HCT116 (cell line): Measurements from ENCODE around the gene PKNOX2. TPM values are rescaled to one million over a fixed set of nuclear protein-coding genes. Genes with fewer than 3 reads are reported as not detected.

Experiments used
- ATAC-seq: fragments of 200-7000 bp; cut with Tn5 transposase; 2 replicates; pipeline ENCODE4 v1.9.1; 2020; ENCODE audit warnings: mild to moderate bottlenecking, moderate library complexity
- BruUV-seq: library from RNA; stranded (reverse); fragments of 400-500 nt; replicated peaks from 2 replicates; lab custom pipeline; 2021; lab: Mats Ljungman, UMichigan
- CTCF ChIA-PET: fragments of 300-600 bp; sonication (Branson Sonifier 250); formaldehyde crosslinking; loops from one replicate; lab custom pipeline; 2021; ENCODE audit warnings: antibody characterized with exemption; lab: Charles Lee
- POLR2A ChIA-PET: fragments of 300-600, 350-600 bp; sonication (Branson Sonifier 250); formaldehyde crosslinking; loops from one replicate; lab custom pipeline; 2021; ENCODE audit warnings: antibody characterized with exemption; lab: Charles Lee
- RAD21 ChIA-PET, 2 experiments: fragments of 300-600 bp; sonication (Branson Sonifier 250); formaldehyde crosslinking; loops; one replicate each; lab custom pipeline; 2023; ENCODE audit warnings: low total read pairs in 2 of 2; ENCODE audit not compliant: uncharacterized antibody in 2 of 2, unreplicated experiment in 2 of 2, low non-redundant PET in 1 of 2; lab: Charles Lee
- DNase-seq: peaks from one replicate; pipeline ENCODE4 v3.0.0-alpha.2; 2010; ENCODE audit warnings: low read depth, low spot score
- H2AFZ ChIP-seq: fragments of 200-600 bp; shearing (Covaris generic), sonication (generic); 2 replicates; pipeline ENCODE4 v1.6.1; 2017; ENCODE audit warnings: low read depth, mixed run types, mixed read lengths, antibody characterized with exemption, low read length; ENCODE audit not compliant: poor library complexity, severe bottlenecking
- H3K27ac ChIP-seq: 2 replicates; pipeline ENCODE4 v1.5.1; 2012; ENCODE audit warnings: low read depth, low read length
- H3K27me3 ChIP-seq: fragments of 200-600 bp; sonication (generic); 2 replicates; pipeline ENCODE4 v1.6.1; 2016; ENCODE audit warnings: mixed run types, low read length, mixed read lengths; ENCODE audit not compliant: insufficient read depth
- H3K36me3 ChIP-seq, 2 experiments: fragments of 200-500 bp in 1 of 2; fragments of 200-600 bp in 1 of 2; sonication (Bioruptor generic) in 1 of 2; sonication (generic) in 1 of 2; 2 replicates each; pipeline versions ENCODE4 v1.5.1 to v1.6.1; 2014 to 2016; ENCODE audit warnings: low read length in 2 of 2, inconsistent platforms in 1 of 2, mixed read lengths in 1 of 2, mixed run types in 1 of 2; ENCODE audit not compliant: insufficient read depth in 2 of 2, control insufficient read depth in 1 of 2
- H3K4me1 ChIP-seq, 2 experiments: fragments of 200-600 bp in 1 of 2; sonication (generic) in 1 of 2; 2 replicates each; pipeline versions ENCODE4 v1.5.1 to v1.6.1; 2012 to 2017; ENCODE audit warnings: low read length in 2 of 2, inconsistent platforms in 1 of 2, mild to moderate bottlenecking in 1 of 2, mixed read lengths in 1 of 2, mixed run types in 1 of 2, moderate library complexity in 1 of 2; ENCODE audit not compliant: insufficient read depth in 2 of 2, control insufficient read depth in 1 of 2
- H3K4me2 ChIP-seq: fragments of 200-600 bp; sonication (generic); 2 replicates; pipeline ENCODE4 v1.6.1; 2017; ENCODE audit warnings: mixed run types, low read length, mixed read lengths
- H3K4me3 ChIP-seq, 2 experiments: fragments of 200-600 bp in 1 of 2; sonication (generic) in 1 of 2; replicated peaks in 1 of 2; 2 replicates each; pipeline ENCODE4 v1.5.1; 2011 to 2016; ENCODE audit warnings: low read length in 2 of 2, control low read depth in 1 of 2, low read depth in 1 of 2, mild to moderate bottlenecking in 1 of 2, mixed read lengths in 1 of 2, mixed run types in 1 of 2
- H3K79me2 ChIP-seq: fragments of 200-600 bp; sonication (generic); 2 replicates; pipeline ENCODE4 v1.6.1; 2017; ENCODE audit warnings: mild to moderate bottlenecking, mixed run types, low read length, moderate library complexity, mixed read lengths; ENCODE audit not compliant: insufficient read depth
- H3K9ac ChIP-seq: fragments of 200-600 bp; sonication (generic); 2 replicates; pipeline ENCODE4 v1.6.1; 2016; ENCODE audit warnings: low read length, mixed read lengths
- H3K9me2 ChIP-seq: fragments of 200-600 bp; sonication (generic), shearing (Covaris generic); 2 replicates; pipeline ENCODE4 v1.6.1; 2017; ENCODE audit warnings: mixed run types, mild to moderate bottlenecking, moderate library complexity; ENCODE audit not compliant: insufficient read depth
- H3K9me3 ChIP-seq, 2 experiments: fragments of 200-500 bp in 1 of 2; fragments of 200-600 bp in 1 of 2; sonication (Bioruptor generic) in 1 of 2; sonication (generic) in 1 of 2; 2 replicates each; pipeline ENCODE4 v1.6.1; 2014 to 2017; ENCODE audit warnings: low read length in 2 of 2, mixed read lengths in 2 of 2, inconsistent platforms in 1 of 2, low read depth in 1 of 2, mild to moderate bottlenecking in 1 of 2, mixed run types in 1 of 2, moderate library complexity in 1 of 2; ENCODE audit not compliant: control insufficient read depth in 1 of 2, insufficient read depth in 1 of 2
- H4K20me1 ChIP-seq: fragments of 200-600 bp; sonication (generic), shearing (Covaris generic); 2 replicates; pipeline ENCODE4 v1.6.1; 2017; ENCODE audit warnings: mixed run types, mild to moderate bottlenecking, moderate library complexity; ENCODE audit not compliant: insufficient read depth
- ATF3 ChIP-seq: IDR thresholded peaks from 2 replicates; pipeline ENCODE4 v1.6.1; 2012
- CBX3 ChIP-seq: IDR thresholded peaks from 2 replicates; pipeline ENCODE4 v1.6.1; 2012; ENCODE audit warnings: low read depth
- CTCF ChIP-seq, 3 experiments: fragments of 200-600 bp in 1 of 3; sonication (generic) in 1 of 3; IDR thresholded peaks in 2 of 3; conservative IDR thresholded peaks in 1 of 3; 2 replicates each; pipeline ENCODE4 v1.5.1; 2012 to 2017; ENCODE audit warnings: low read depth in 2 of 3, low read length in 2 of 3, antibody characterized with exemption in 1 of 3, borderline replicate concordance in 1 of 3, control low read depth in 1 of 3, mild to moderate bottlenecking in 1 of 3, mixed read lengths in 1 of 3, mixed run types in 1 of 3, moderate library complexity in 1 of 3; ENCODE audit not compliant: insufficient read depth in 1 of 3
- EZH2 ChIP-seq: fragments of 200-600 bp; sonication (generic); IDR thresholded peaks from 2 replicates; pipeline ENCODE4 v1.6.1; 2017; ENCODE audit warnings: antibody characterized with exemption, mixed run types
- FOSL1 ChIP-seq: IDR thresholded peaks from 2 replicates; pipeline ENCODE4 v1.6.1; 2012; ENCODE audit warnings: low read depth
- POLR2A ChIP-seq: IDR thresholded peaks from 2 replicates; pipeline ENCODE4 v1.7.0; 2011; ENCODE audit warnings: borderline replicate concordance; ENCODE audit not compliant: insufficient read depth, insufficient read length; ENCODE audit errors: extremely low read depth
- RAD21 ChIP-seq: IDR thresholded peaks from 2 replicates; pipeline ENCODE4 v1.6.1; 2012; ENCODE audit warnings: low read depth, mild to moderate bottlenecking
- REST ChIP-seq: IDR thresholded peaks from 2 replicates; pipeline ENCODE4 v1.6.1; 2012; ENCODE audit warnings: low read depth
- SIN3A ChIP-seq: IDR thresholded peaks from 2 replicates; pipeline ENCODE4 v1.6.1; 2012; ENCODE audit warnings: low read depth
- SP1 ChIP-seq: IDR thresholded peaks from 2 replicates; pipeline ENCODE4 v1.6.1; 2012; ENCODE audit warnings: low read depth
- SRF ChIP-seq: IDR thresholded peaks from 2 replicates; pipeline ENCODE4 v1.6.1; 2012; ENCODE audit warnings: low read depth
- YY1 ChIP-seq: IDR thresholded peaks from 2 replicates; pipeline ENCODE4 v1.6.1; 2011; ENCODE audit warnings: low read length, low read depth, moderate library complexity, mild to moderate bottlenecking; ENCODE audit not compliant: insufficient replicate concordance; ENCODE audit errors: extremely low read depth
- ZBTB33 ChIP-seq: IDR thresholded peaks from 2 replicates; pipeline ENCODE4 v1.6.1; 2011; ENCODE audit warnings: mild to moderate bottlenecking, low read length, moderate library complexity; ENCODE audit not compliant: insufficient replicate concordance; ENCODE audit errors: extremely low read depth
- intact Hi-C: fragments of 100-400 bp; cut with micrococcal nuclease; formaldehyde crosslinking; loops from 2 replicates; pipeline ENCODE4 v1.10.0; 2022
- total RNA-seq: library from RNA; stranded (reverse); gene quantifications from one replicate; pipeline ENCODE4 v1.2.1, GENCODE V29; 2021; ENCODE audit not compliant: unreplicated experiment

The PKNOX2 gene
- total RNA-seq, 1 experiment from 2014 or later: 0.20 TPM

- TF ChIP-seq RAD21 (no peak), REST (no peak)
Measured at GRCh38 chr11:125443767-125444311, 279.3 kb downstream of the PKNOX2 start (continued).

GRCh38 chr11:125445731-125446130 is 281.2 kb downstream of the PKNOX2 start:
- Histone ChIP-seq H3K27ac (no peak overlapping the region), H3K4me3 (no peak overlapping the region), H3K79me2 (no peaks in the 10 kb centered on the region), H3K4me2 (no peak overlapping the region), H3K9me2 (no peaks in the 10 kb centered on the region), H3K36me3 (no peaks in the 10 kb centered on the region), H2AFZ (no peak overlapping the region), H3K9me3 (no peaks in the 10 kb centered on the region), H4K20me1 (no peaks in the 10 kb centered on the region), H3K27me3 (peaks cover 14% of the 10 kb centered on the region; the same call in 1 of the 2 replicates), H3K9ac (no peak overlapping the region), H3K4me1 (peaks cover 0 to 13% of the 10 kb centered on the region in 2 experiments; a peak in 2 of 4 replicates)
- no peak for ATAC-seq
- intact Hi-C loops: no loop called here
- POLR2A ChIA-PET: no interaction called here
- no peak for DNase-seq
- RAD21 ChIA-PET: no interaction called here
- BruUV-seq: no TSS peak
- no peak for TF ChIP-seq FOSL1
- TF ChIP-seq CBX3: no peak
- TF ChIP-seq POLR2A: no peak
- TF ChIP-seq SIN3A: no peak
- TF ChIP-seq CTCF (IDR thresholded peaks at IDR 0.05 in 2 of 3, conservative IDR thresholded peaks at IDR 0.05 in 1 of 3; ENCODE audit: borderline replicate concordance in 1 of 3, insufficient read depth in 1 of 3, low read depth in 2 of 3, low read length in 2 of 3): no peak
- TF ChIP-seq EZH2: no peak
- TF ChIP-seq RAD21: no peak
- TF ChIP-seq SP1: no peak
- TF ChIP-seq SRF: no peak
- no peak for TF ChIP-seq ZBTB33
- no peak for TF ChIP-seq YY1
- no peak for TF ChIP-seq ATF3
- CTCF ChIA-PET: no interaction called here
